ENCODE results near the gene COL26A1. TPM values are rescaled to one million over a fixed set of nuclear protein-coding genes. Genes with fewer than 3 reads are reported as not detected.

COL26A1 gene
- total RNA-seq, 4 donors from 2014 or later, result 0.06 TPM; not detected in 3

DNA sequence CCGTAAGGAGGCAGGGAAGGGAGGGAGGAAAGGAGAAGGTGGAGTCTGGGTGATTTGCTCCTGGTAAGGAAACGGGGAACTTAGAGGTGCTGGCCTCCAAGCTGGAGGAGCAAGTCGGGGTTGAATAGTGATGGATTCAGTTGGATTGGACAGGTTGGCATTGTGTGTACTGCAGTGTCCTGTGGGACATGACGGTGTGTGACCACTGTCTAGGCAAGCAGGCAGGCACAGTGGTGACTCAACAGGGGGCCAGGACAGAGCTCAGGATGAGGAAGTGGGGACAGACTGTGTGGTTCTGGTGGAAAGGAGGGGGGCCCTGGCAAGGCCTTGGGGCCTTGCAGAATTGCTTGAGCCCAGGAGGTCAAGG, 48.8 kb downstream of the COL26A1 start:
- intact Hi-C loops (cut with DNase I; ENCODE audit: low total_unique reads), result no loop called here
- TF ChIP-seq POLR2A (IDR thresholded peaks at IDR 0.05), result no peak
- TF ChIP-seq, protein P1, sequence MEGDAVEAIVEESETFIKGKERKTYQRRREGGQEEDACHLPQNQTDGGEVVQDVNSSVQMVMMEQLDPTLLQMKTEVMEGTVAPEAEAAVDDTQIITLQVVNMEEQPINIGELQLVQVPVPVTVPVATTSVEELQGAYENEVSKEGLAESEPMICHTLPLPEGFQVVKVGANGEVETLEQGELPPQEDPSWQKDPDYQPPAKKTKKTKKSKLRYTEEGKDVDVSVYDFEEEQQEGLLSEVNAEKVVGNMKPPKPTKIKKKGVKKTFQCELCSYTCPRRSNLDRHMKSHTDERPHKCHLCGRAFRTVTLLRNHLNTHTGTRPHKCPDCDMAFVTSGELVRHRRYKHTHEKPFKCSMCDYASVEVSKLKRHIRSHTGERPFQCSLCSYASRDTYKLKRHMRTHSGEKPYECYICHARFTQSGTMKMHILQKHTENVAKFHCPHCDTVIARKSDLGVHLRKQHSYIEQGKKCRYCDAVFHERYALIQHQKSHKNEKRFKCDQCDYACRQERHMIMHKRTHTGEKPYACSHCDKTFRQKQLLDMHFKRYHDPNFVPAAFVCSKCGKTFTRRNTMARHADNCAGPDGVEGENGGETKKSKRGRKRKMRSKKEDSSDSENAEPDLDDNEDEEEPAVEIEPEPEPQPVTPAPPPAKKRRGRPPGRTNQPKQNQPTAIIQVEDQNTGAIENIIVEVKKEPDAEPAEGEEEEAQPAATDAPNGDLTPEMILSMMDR (IDR thresholded peaks at IDR 0.05), result no peak
- no peak for DNase-seq (ENCODE audit: low spot score in 2 of 2)
- WGBS, 2 donors, result 36 to 45% methylated on average over 4 of the region's 4 CpGs
- H3K4me3 ChIP-seq (ENCODE audit: low read depth, poor library complexity, severe bottlenecking), result no peak overlapping the region

DNA sequence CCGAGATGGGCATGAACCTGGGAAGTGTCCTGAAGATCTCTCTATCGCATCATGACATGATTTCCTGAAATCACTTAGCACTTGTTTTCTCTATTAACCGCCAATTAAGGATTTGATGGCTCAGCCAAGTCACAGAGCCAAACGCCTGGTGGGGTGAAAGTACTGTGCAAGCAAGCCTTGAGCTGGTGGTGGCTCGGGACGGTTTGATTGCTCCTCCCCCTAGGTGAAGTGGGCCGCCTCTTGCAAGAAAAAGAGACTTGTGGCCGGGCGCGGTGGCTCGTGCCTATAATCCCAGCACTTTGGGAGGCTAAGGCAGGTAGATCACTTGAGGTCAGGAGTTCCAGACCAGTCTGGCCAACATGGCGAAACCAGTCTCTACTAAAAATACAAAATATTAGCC, 50.3 kb downstream of the COL26A1 start:
- intact Hi-C loops (cut with DNase I; ENCODE audit: low total_unique reads), result no loop called here
- no peak for DNase-seq (ENCODE audit: low spot score in 2 of 2)
- 84 to 86% methylated on average over 12 of the region's 12 CpGs for WGBS, 2 donors
- no peak overlapping the region for H3K4me3 ChIP-seq (ENCODE audit: low read depth, poor library complexity, severe bottlenecking)
- TF ChIP-seq, protein P1 (IDR thresholded peaks at IDR 0.05), result no peak
- no peak for TF ChIP-seq POLR2A (IDR thresholded peaks at IDR 0.05)

DNA sequence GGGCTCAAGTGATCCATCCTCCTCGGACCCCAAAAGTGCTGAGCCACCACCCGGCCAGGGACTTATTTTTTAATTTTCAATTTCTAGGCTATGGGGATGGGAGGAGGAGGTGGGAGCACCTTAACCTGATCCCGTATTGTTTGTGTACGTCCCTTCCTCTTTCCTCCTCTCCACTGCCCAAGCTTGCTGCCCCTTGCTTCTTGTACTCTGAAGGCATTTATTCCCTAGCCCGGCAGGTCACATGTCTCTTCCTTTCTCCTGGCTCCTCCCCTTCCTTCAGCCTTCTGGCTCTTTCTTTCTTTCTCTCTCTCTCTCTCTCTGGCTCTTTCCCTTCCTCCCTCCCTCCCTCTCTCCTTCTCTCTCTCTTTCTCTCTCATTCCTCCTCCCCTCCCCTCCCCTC, 56.0 kb downstream of the COL26A1 start:
- intact Hi-C loops (cut with DNase I; ENCODE audit: low total_unique reads), result no loop called here
- TF ChIP-seq, protein P1 (IDR thresholded peaks at IDR 0.05), result no peak
- TF ChIP-seq POLR2A (IDR thresholded peaks at IDR 0.05), result no peak
- no peak overlapping the region for H3K4me3 ChIP-seq (ENCODE audit: low read depth, poor library complexity, severe bottlenecking)
- no peak for DNase-seq (ENCODE audit: low spot score in 2 of 2)
- whole genome bisulfite sequencing, 2 donors, result 64 to 70% methylated on average over 5 of the region's 5 CpGs

DNA sequence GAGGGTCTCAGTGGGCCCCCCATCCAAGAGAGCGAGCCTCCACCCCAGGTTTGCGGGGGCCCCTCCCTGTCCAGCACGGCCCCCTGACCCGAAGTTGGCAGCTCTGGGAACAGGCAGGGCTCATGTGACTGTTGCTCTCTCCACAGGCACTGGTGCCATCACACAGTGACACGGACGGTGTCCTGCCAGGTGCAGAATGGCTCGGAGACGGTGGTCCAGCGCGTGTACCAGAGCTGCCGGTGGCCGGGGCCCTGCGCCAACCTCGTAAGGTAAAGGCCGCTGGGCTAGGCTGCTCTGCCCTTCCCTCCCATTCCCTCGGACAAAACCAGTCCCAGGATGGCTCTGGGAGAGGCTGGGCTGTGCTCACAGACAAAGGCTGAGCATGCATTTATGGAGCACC, 57.2 kb downstream of the COL26A1 start:
- DNase-seq (ENCODE audit: low spot score in 2 of 2), result no peak
- H3K4me3 ChIP-seq (ENCODE audit: low read depth, poor library complexity, severe bottlenecking), result no peak overlapping the region
- WGBS, 2 donors, result 87 to 100% methylated on average over 1 to 16 of the region's 16 CpGs
- intact Hi-C loops (cut with DNase I; ENCODE audit: low total_unique reads), result no loop called here
- TF ChIP-seq POLR2A (IDR thresholded peaks at IDR 0.05), result no peak
- TF ChIP-seq, protein P1 (IDR thresholded peaks at IDR 0.05), result no peak

DNA sequence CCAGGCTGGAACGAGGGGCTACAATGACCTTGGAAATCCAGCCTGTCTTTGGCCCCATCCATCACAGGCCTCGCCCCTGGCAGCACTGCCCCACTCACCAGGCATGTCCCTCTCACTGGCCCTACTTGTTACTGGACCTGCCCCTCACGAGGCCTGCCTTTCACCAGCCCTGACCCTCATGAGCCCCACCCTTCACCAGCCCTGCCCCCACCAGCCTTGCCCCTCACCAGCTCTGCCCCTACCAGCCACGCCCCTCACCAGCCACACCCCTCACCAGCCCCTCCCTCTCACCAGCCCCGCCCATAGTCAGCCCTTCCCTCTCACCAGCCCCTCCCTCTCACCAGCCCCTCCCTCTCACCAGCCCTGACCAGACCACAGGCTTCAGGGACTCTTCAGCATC, 57.8 kb downstream of the COL26A1 start:
- 77 to 78% methylated on average over 5 of the region's 5 CpGs for WGBS, 2 donors
- no peak for TF ChIP-seq POLR2A (IDR thresholded peaks at IDR 0.05)
- TF ChIP-seq, protein P1 (IDR thresholded peaks at IDR 0.05), result no peak
- DNase-seq (ENCODE audit: low spot score in 2 of 2), result no peak

More for the DNA sequence above, 57.8 kb downstream of the COL26A1 start:
- intact Hi-C loops (cut with DNase I; ENCODE audit: low total_unique reads), result no loop called here
- H3K4me3 ChIP-seq (ENCODE audit: low read depth, poor library complexity, severe bottlenecking), result no peak overlapping the region

Measured in lower leg skin (tissue), 4 donors.